GM18505 (cell line): ENCODE results near the gene CDC7.
"Not testable (repeated sequence)": the region's sequence is repeated elsewhere in the genome, so short reads cannot be mapped to it uniquely, and the experiment has no call there.

ENCODE experiments used
- ATAC-seq: cut with Tn5 transposase; IDR thresholded peaks from one replicate; pipeline ENCODE4 v1.9.1; 2021; ENCODE audit not compliant: unreplicated experiment
- POLR2A ChIP-seq: IDR thresholded peaks from 4 replicates; pipeline ENCODE4 v1.6.1; 2011; ENCODE audit warnings: borderline replicate concordance; ENCODE audit not compliant: insufficient read depth, insufficient read length; ENCODE audit errors: extremely low read depth

The CDC7 gene

GRCh38 chr1:91500756-91501522, at the start of gene CDC7:
TSS of gene CDC7 (plus strand) at chr1:91500851. CDS start at chr1:91501717, 866 bp downstream.
- peak; percentile 78 for TF ChIP-seq POLR2A
- ATAC-seq, result peak; percentile 82

DNA sequence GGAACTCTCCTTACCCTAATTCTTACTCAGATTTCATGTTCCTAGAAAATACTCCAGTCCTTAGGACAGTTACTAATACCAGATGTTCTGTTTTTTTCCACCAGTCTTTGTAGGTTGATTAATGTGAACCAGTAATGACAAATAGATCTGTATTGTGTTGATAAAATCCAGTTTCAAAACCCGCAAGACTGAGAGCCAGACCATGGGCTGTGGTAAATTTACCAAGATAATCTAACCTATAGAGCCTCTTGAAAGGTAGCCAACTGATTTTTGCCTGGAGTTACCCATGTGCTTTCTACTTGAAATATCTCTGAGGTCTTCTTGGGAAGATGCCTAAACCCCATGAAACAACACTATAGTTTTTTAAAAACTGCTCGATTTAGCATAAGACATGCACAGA, 46.5 kb upstream of the CDC7 start:
- no peak for TF ChIP-seq POLR2A
- no peak for ATAC-seq

DNA sequence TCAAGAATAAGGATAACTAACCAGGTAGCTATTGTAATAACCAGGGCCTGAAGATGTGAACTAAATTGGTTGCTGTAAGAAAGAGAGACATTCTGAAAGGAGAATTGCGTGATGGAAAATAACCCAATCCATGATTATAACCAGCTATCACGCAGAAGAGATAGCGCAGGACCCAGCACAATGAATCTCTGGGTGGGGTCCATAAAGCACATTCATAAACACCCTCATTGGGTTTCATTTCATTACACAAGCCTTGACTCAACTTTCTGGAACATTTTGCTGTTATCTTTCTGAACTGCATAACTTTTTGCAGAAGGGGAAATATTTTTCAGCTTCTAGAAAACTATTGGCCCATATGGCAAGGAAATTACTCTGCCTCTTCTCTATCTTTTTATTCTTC, 45.3 kb upstream of the CDC7 start:
- no peak for TF ChIP-seq POLR2A
- ATAC-seq, result no peak

GRCh38 chr1:91455896-91456295, 44.8 kb upstream of the CDC7 start:
- no peak for ATAC-seq
- TF ChIP-seq POLR2A, result no peak

- not testable (repeated sequence) for ATAC-seq
These were observed 35.3 kb upstream of the CDC7 start for GRCh38 chr1:91465350-91465749.

- no peak for TF ChIP-seq POLR2A
- no peak for ATAC-seq
These were observed 24.0 kb upstream of the CDC7 start for GRCh38 chr1:91476533-91477217.

DNA sequence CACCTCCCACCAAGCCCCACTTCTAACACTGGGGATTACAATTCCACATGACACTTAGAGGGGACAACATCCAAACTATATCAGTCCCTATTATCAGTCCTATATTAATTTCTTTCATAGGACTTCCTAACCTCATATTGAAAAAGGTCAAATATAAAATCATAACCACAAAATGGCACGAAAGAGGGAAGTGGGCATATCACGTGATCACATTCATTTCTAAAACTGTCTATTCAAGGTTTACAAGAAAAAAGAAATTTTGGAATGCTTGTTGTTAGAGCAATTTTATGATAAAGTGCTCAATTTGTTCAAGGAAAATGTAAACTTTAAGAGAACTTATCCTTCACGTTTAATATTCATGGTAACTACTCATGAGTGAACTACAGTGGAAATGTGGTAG, 13.2 kb upstream of the CDC7 start:
- no peak for TF ChIP-seq POLR2A
- ATAC-seq, result no peak

DNA sequence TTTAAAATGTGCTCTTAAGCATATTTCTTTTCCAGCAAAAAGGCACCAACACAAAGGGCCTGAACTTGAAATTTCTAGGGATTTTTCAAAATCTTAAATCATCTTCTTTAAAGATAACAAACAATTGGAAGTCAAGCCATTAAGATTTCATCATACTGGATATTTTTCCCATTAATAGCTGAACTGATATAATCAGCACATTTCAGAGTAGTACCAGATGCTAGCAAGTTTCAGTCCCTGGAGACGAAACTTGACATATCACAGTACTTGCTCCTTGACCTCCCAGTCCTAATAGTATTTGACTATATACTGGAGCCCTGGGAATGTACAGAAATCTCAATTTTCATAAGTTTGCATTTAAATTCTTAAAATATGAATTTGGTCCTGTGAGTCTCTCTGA, 10.2 kb upstream of the CDC7 start:
- TF ChIP-seq POLR2A, result no peak

DNA sequence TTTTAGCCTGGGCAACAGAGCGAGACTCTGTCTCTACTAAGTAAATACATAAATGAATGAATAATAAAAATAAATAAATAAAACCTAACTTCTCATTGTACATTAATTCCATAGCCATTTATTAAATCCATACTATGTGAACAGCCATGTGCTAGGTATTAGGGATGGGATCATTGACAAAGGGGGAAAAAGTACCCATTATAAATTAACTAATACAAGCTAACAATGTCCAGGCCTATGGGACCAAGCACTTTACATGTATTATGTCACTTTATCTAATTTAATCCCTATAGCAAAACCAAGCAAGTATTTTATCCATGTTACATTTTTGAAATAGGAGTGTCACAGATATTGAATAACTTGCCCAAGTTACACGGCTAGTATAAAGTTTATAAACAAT, 2.6 kb upstream of the CDC7 start:
- TF ChIP-seq POLR2A, result no peak
- ATAC-seq, result no peak

More for the DNA sequence above, 10.2 kb upstream of the CDC7 start:
- ATAC-seq, result no peak

GRCh38 chr1:91498498-91499245, 2.0 kb upstream of the CDC7 start:
- ATAC-seq, result no peak
- no peak for TF ChIP-seq POLR2A

- ATAC-seq, result no peak
- TF ChIP-seq POLR2A, result no peak
These were observed 1.3 kb upstream of the CDC7 start for GRCh38 chr1:91499346-91499745.

DNA sequence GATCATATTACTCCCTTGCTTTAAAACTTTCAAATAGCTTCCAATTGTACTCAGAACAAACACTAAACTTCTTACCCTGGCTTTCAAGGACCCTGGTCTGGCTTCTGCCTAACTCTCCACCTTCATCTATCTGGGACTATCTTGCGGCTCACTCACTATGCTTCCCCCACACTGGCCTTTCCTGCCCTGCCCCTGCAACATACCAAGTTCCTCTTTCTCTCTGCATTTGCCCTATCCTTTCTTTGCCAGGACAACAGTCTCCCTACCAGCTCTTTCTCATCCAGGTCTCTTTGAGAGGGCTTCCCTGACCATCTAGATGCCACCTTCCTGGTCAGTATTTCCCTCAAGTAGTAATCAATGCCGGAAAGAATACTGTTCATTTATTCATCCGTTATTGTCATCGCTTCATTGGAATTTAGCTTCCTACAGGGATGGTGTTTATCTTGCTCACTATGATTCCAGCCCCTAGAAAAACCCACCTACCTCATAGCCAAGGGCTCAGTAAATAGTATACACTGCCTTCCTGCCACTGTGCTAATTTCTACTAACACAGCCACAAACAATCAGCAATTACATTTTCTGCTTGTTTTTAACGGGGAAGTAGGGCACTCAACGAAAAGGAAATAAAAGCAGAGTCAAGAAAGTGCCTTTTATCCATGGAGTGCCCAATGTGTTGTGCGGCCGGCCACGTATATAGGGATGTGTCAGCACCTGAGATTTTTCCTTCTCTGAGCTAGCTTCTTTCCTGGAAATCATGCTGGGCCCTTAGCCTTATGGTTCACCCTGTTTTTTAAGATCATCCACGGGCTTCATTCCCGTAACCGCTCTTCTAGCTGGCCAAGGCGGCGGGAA, 521 bp upstream of the CDC7 start:
- TF ChIP-seq POLR2A, result no peak
- ATAC-seq, result peak; percentile 6

- no peak for TF ChIP-seq POLR2A
- ATAC-seq, result peak; percentile 7
These were observed 836 bp downstream of the CDC7 start for GRCh38 chr1:91501523-91501851.
